Mesenchymal stem cell (in vitro differentiated cells and primary cell): ENCODE results near the gene GPC1.
A peak's percentile ranks its signal among the peaks of the same experiment; 100 is the strongest.
"Not testable (repeated sequence)": the region's sequence is repeated elsewhere in the genome, so short reads cannot be mapped to it uniquely, and the experiment has no call there.

ENCODE experiments used
- DNase-seq: peaks from one replicate; pipeline ENCODE4 v3.0.0-alpha.2; 2013
- H2AFZ ChIP-seq: one replicate; pipeline ENCODE4 v1.6.1; 2013; ENCODE audit warnings: low read depth, mild to moderate bottlenecking, control low read depth, inconsistent platforms, low read length, moderate library complexity
- H2AK5ac ChIP-seq: 2 replicates; pipeline ENCODE4 v1.6.1; 2013; ENCODE audit warnings: low read length, moderate library complexity, mild to moderate bottlenecking, inconsistent platforms; ENCODE audit not compliant: severe bottlenecking
- H2BK120ac ChIP-seq: one replicate; pipeline ENCODE4 v1.6.1; 2013; ENCODE audit warnings: low read depth, mild to moderate bottlenecking, inconsistent platforms, low read length, moderate library complexity
- H2BK12ac ChIP-seq, 2 experiments: one replicate each; pipeline ENCODE4 v1.6.1; 2013; ENCODE audit warnings: inconsistent platforms in 2 of 2, low read length in 2 of 2, mild to moderate bottlenecking in 2 of 2, moderate library complexity in 2 of 2, control low read depth in 1 of 2
- H2BK15ac ChIP-seq: one replicate; pipeline ENCODE4 v1.6.1; 2013; ENCODE audit warnings: mild to moderate bottlenecking, low read depth, inconsistent platforms; ENCODE audit not compliant: poor library complexity, severe bottlenecking
- H2BK5ac ChIP-seq: 2 replicates; pipeline ENCODE4 v1.6.1; 2013; ENCODE audit warnings: low read depth, mild to moderate bottlenecking, low read length, control low read depth, inconsistent platforms; ENCODE audit not compliant: poor library complexity, severe bottlenecking
- H3K14ac ChIP-seq, 2 experiments: one replicate each; pipeline ENCODE4 v1.6.1; 2013; ENCODE audit warnings: inconsistent platforms in 2 of 2, low read length in 2 of 2, control low read depth in 1 of 2, mild to moderate bottlenecking in 1 of 2, moderate library complexity in 1 of 2
- H3K18ac ChIP-seq, 2 experiments: one replicate each; pipeline ENCODE4 v1.6.1; 2013; ENCODE audit warnings: inconsistent platforms in 2 of 2, low read length in 2 of 2, control low read depth in 1 of 2, low read depth in 1 of 2, mild to moderate bottlenecking in 1 of 2
- H3K23ac ChIP-seq, 2 experiments: one replicate each; pipeline ENCODE4 v1.6.1; 2013; ENCODE audit warnings: inconsistent platforms in 2 of 2, low read length in 2 of 2, mild to moderate bottlenecking in 2 of 2, moderate library complexity in 2 of 2, control low read depth in 1 of 2
- H3K27ac ChIP-seq: 2 replicates; pipeline ENCODE4 v1.5.1; 2013; ENCODE audit warnings: mild to moderate bottlenecking, moderate library complexity, low read length, control low read depth, inconsistent platforms; ENCODE audit not compliant: poor library complexity, severe bottlenecking
- H3K27me3 ChIP-seq, 2 experiments: 2 replicates each; pipeline versions ENCODE4 v1.6.1 to v1.7.0; 2013; ENCODE audit warnings: low read length in 2 of 2, mild to moderate bottlenecking in 2 of 2, moderate library complexity in 2 of 2, control low read depth in 1 of 2, inconsistent platforms in 1 of 2; ENCODE audit not compliant: control insufficient read depth in 1 of 2, insufficient read depth in 1 of 2
- H3K36me3 ChIP-seq, 2 experiments: 2 replicates each; pipeline versions ENCODE4 v1.6.1 to v1.7.0; 2013; ENCODE audit warnings: low read length in 2 of 2, control low read depth in 1 of 2, inconsistent platforms in 1 of 2, low read depth in 1 of 2, mild to moderate bottlenecking in 1 of 2; ENCODE audit not compliant: insufficient read depth in 2 of 2, control insufficient read depth in 1 of 2
- H3K4ac ChIP-seq, 2 experiments: one replicate each; pipeline ENCODE4 v1.6.1; 2013; ENCODE audit warnings: inconsistent platforms in 2 of 2, low read length in 2 of 2, mild to moderate bottlenecking in 2 of 2, moderate library complexity in 2 of 2, control low read depth in 1 of 2, low read depth in 1 of 2
- H3K4me1 ChIP-seq: 2 replicates; pipeline ENCODE4 v1.6.1; 2013; ENCODE audit warnings: low read depth, low read length, control low read depth; ENCODE audit not compliant: control insufficient read depth, insufficient read depth
- H3K4me2 ChIP-seq: 2 replicates; pipeline ENCODE4 v1.6.1; 2013; ENCODE audit warnings: low read length, mild to moderate bottlenecking, inconsistent platforms; ENCODE audit not compliant: poor library complexity, severe bottlenecking
- H3K4me3 ChIP-seq, 2 experiments: 2 replicates each; pipeline versions ENCODE4 v1.5.1 to v1.7.0; 2013; ENCODE audit warnings: low read length in 2 of 2, mild to moderate bottlenecking in 2 of 2, control low read depth in 1 of 2, low read depth in 1 of 2; ENCODE audit not compliant: insufficient read depth in 1 of 2
- H3K79me1 ChIP-seq: replicated peaks from 2 replicates; pipeline ENCODE4 v1.6.1; 2013; ENCODE audit warnings: mild to moderate bottlenecking, control low read depth, low read length, inconsistent platforms; ENCODE audit not compliant: poor library complexity, severe bottlenecking
- H3K9ac ChIP-seq: 2 replicates; pipeline ENCODE4 v1.7.0; 2013; ENCODE audit warnings: mild to moderate bottlenecking, low read length, moderate library complexity
- H3K9me3 ChIP-seq: 2 replicates; pipeline ENCODE4 v1.7.0; 2013; ENCODE audit warnings: mild to moderate bottlenecking, low read length; ENCODE audit not compliant: control insufficient read depth
- H4K8ac ChIP-seq: one replicate; pipeline ENCODE4 v1.6.1; 2013; ENCODE audit warnings: inconsistent platforms, mild to moderate bottlenecking, low read length, moderate library complexity
- H4K91ac ChIP-seq: one replicate; pipeline ENCODE4 v1.6.1; 2013; ENCODE audit warnings: mild to moderate bottlenecking, low read length, inconsistent platforms
- WGBS: methylation state at CpG from one replicate; pipeline ENCODE4 v1.1.7; 2013; ENCODE audit warnings: mixed read lengths; 5-methylcytosine and 5-hydroxymethylcytosine counted together

GPC1 gene

DNA sequence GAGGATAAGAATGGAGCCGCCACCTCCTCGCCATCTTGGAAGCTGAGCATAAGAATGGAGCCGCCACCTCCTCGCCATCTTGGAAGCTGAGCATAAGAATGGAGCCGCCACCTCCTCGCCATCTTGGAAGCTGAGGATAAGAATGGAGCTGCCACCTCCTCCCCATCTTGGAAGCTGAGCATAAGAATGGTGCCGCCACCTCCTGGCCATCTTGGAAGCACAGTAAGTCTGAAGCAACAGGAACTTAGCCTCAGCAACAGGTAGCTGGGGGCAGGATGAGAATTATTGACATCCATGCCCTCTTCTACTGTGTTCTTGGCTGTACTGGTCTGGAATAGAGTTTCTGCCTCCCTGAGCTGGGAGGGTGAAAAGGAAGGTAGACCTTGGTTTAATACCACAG, 61.6 kb downstream of the GPC1 start:
- not testable (repeated sequence) for H3K4ac ChIP-seq, H2BK5ac ChIP-seq, H3K4me1 ChIP-seq

DNA sequence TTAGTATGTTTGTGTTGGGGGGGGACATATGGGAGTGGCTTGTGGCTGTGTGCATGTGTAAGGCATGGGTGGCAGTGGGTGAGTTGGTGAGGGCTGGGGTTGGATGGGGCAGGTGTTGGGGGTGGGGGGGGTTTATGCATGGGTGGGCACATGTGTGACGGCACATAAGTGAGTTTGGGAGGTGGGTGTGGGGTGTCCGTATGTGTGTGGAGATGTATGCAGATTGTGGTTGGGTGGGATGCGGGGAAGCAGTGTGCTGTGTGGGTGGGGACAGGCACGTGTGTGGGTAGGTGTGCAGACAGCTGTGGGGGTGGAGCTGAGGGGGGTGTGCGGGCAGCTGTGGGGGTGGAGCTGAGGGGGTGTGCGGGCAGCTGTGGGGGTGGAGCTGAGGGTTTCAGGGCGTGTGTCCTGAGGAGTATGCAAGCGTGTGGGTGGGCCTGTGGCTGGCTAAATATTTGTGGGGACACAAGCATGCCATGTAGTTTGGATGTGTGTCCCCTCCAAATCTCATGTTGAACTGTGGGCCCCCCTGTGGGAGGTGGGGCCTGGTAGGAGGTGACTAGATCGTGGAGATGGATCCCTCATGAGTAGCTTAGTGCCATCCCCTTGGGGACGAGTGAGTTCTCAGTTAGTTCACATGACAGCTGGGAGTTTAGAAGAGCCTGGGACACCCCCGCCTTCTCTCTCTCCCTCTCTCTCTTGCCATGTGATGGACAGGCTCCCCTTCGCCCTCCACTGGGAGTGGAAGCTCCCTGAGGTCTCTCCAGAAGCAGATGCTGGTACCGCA, 62.9 kb downstream of the GPC1 start:
- no peak overlapping the region for H2AFZ ChIP-seq
- no peak overlapping the region for H2BK5ac ChIP-seq
- 86% methylated on average over 12 of the region's 13 CpGs for WGBS
- no peak overlapping the region for H3K23ac ChIP-seq
- no peak overlapping the region for H2BK120ac ChIP-seq
- no peaks in the 10 kb centered on the region for H3K9me3 ChIP-seq
- no peak overlapping the region for H3K4ac ChIP-seq
- no peak overlapping the region for H4K91ac ChIP-seq
- H4K8ac ChIP-seq = no peak overlapping the region
- no peak overlapping the region for H3K18ac ChIP-seq
- no peak overlapping the region for H3K9ac ChIP-seq
- H3K4me3 ChIP-seq = no peak overlapping the region
- H2BK15ac ChIP-seq = no peak overlapping the region
- H3K4me2 ChIP-seq = no peak overlapping the region
- H3K27me3 ChIP-seq = no peaks in the 10 kb centered on the region
- no peak overlapping the region for H2BK12ac ChIP-seq
- H3K79me1 ChIP-seq = no peaks in the 10 kb centered on the region
- no peak overlapping the region for H3K14ac ChIP-seq
- no peak overlapping the region for H3K27ac ChIP-seq
- no peaks in the 10 kb centered on the region for H3K4me1 ChIP-seq
- H3K36me3 ChIP-seq = peaks cover 0 to 22% of the 10 kb centered on the region in 2 experiments
- H2AK5ac ChIP-seq = no peak overlapping the region
- DNase-seq = no peak

More for the DNA sequence above, 61.6 kb downstream of the GPC1 start:
- not testable (repeated sequence) for H3K14ac ChIP-seq, H3K27me3 ChIP-seq, H2BK15ac ChIP-seq, H2BK12ac ChIP-seq, H3K23ac ChIP-seq, H3K4me3 ChIP-seq, H3K18ac ChIP-seq, H2AFZ ChIP-seq, H3K27ac ChIP-seq, H4K91ac ChIP-seq, H3K4me2 ChIP-seq, H3K9me3 ChIP-seq, H4K8ac ChIP-seq, H2AK5ac ChIP-seq, H3K9ac ChIP-seq, H3K79me1 ChIP-seq, H2BK120ac ChIP-seq
- peak; percentile 18 for DNase-seq
- 92% methylated on average over 7 of the region's 7 CpGs for WGBS
- peaks cover 0 to 22% of the 10 kb centered on the region in 2 experiments for H3K36me3 ChIP-seq

GRCh38 chr2:240498958-240499260, 63.4 kb downstream of the GPC1 start:
- H3K4me2 ChIP-seq = no peak overlapping the region
- no peak overlapping the region for H3K9ac ChIP-seq
- H3K4ac ChIP-seq = no peak overlapping the region
- H2BK5ac ChIP-seq = no peak overlapping the region
- no peak overlapping the region for H4K91ac ChIP-seq
- no peak overlapping the region for H4K8ac ChIP-seq
- H3K4me1 ChIP-seq = no peaks in the 10 kb centered on the region
- no peak overlapping the region for H2BK15ac ChIP-seq
- peaks cover 0 to 16% of the 10 kb centered on the region in 2 experiments for H3K36me3 ChIP-seq
- no peak overlapping the region for H2AK5ac ChIP-seq
- H3K79me1 ChIP-seq = no peaks in the 10 kb centered on the region
- H3K27me3 ChIP-seq = no peaks in the 10 kb centered on the region
- no peak overlapping the region for H2AFZ ChIP-seq
- H3K18ac ChIP-seq = no peak overlapping the region
- H2BK120ac ChIP-seq = no peak overlapping the region
- H3K14ac ChIP-seq = no peak overlapping the region
- no peaks in the 10 kb centered on the region for H3K9me3 ChIP-seq
- DNase-seq = no peak
- no peak overlapping the region for H3K27ac ChIP-seq
- H3K23ac ChIP-seq = no peak overlapping the region
- H2BK12ac ChIP-seq = no peak overlapping the region
- no peak overlapping the region for H3K4me3 ChIP-seq
- WGBS = 88% methylated on average over 9 of the region's 9 CpGs

DNA sequence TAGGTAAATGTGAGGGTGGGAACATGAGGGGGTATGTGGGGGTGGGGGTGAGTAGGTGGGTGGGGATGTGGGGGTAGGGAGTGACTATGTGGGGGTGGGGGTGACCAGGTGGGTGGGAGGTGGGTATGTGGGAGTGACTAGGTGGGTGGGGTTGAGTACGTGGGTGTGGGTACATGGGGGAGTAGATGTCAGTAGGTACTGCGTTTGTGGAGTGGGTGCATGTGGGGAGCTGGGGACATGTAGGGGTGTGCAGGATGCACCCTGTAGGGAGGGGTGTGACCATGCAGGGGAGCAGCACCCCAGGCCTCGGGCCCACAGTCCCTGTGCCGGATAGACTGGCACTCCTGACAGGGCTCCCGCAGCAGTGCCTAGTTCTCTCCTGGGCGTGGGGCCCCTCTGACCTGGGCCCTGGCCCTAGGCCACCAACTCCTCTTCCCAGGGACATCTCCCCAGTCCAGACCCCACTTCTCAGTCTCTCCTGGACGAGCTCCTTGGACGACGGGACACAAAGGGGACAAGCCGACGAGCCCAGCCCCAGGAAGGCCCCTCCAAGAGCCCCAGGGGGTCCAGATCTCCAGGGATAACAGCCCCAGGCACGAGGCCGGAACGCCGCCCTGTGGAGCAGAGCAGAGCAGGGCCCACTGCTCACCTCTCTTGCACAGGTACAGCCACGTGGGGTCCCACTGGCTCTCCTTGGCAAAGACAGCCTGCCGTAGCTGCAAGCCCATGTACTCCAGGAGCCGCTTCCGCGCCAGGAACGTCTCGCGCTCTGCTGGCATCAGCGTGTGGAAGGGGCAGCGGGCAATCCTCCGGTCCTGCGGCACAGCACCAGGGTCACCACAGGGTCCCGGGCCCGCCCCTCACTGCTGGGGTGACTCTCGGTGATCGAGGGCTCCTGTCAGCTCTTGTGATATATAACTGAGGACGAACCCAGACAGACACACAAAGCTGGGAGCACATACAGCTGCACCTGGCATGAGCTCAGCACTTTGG, 64.1 kb downstream of the GPC1 start:
- Histone ChIP-seq H3K27ac (no peak overlapping the region), H3K4me2 (no peak overlapping the region)

More for the DNA sequence above, 64.1 kb downstream of the GPC1 start:
- Histone ChIP-seq H3K9ac (no peak overlapping the region), H4K8ac (no peak overlapping the region), H3K79me1 (no peaks in the 10 kb centered on the region), H3K4me3 (no peak overlapping the region), H3K18ac (no peak overlapping the region), H3K27me3 (no peaks in the 10 kb centered on the region), H3K23ac (no peak overlapping the region), H2BK15ac (no peak overlapping the region), H3K9me3 (no peaks in the 10 kb centered on the region), H2BK120ac (no peak overlapping the region), H2AFZ (no peak overlapping the region), H2AK5ac (no peak overlapping the region), H3K14ac (no peak overlapping the region), H2BK12ac (no peak overlapping the region), H2BK5ac (no peak overlapping the region), H4K91ac (no peak overlapping the region), H3K36me3 (peaks cover 0 to 15% of the 10 kb centered on the region in 2 experiments), H3K4me1 (no peaks in the 10 kb centered on the region), H3K4ac (no peak overlapping the region)
- 94% methylated on average over 31 of the region's 32 CpGs for WGBS
- no peak for DNase-seq
